ENCODE measurements around the gene SYTL1.

SYTL1 gene

DNA sequence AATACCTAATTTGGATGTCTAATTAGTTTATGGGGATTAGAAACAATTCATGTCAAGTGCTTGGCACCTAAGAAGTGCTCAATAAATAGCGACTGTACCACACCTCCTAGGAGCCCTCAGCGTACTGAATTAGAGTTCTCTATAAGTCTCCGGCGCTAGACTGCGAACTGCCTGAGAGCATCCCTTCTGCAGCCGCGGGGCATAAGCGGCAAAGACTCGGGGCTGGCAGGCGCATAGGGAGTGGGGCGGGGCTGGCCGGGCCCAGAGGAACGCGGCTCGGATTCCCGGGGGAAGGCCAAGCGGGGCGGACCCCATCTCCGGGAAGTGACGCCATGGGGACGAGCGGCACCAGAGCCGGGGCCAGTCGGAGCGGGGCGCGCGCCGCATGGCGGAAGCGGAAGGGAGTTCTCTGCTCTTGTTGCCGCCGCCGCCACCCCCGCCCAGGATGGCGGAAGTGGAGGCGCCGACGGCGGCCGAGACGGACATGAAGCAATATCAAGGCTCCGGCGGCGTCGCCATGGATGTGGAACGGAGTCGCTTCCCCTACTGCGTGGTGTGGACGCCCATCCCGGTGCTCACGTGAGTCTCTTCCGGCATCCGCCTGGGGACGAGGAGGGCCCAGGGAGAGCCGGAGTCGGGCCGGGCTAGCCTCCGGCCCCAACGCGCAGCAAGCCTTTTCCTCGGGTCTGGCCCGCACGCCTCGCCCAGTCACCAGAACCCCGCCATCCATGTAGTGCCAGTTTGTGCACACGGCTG lies 19.8 kb upstream of the SYTL1 start, which contains the start of gene TMEM222:
TMEM222 (plus strand) TSS at position 351 of the 756 bp plus-strand sequence; CDS start at position 386, 35 bp downstream.
- peak; percentile 98 for DNase-seq

DNA sequence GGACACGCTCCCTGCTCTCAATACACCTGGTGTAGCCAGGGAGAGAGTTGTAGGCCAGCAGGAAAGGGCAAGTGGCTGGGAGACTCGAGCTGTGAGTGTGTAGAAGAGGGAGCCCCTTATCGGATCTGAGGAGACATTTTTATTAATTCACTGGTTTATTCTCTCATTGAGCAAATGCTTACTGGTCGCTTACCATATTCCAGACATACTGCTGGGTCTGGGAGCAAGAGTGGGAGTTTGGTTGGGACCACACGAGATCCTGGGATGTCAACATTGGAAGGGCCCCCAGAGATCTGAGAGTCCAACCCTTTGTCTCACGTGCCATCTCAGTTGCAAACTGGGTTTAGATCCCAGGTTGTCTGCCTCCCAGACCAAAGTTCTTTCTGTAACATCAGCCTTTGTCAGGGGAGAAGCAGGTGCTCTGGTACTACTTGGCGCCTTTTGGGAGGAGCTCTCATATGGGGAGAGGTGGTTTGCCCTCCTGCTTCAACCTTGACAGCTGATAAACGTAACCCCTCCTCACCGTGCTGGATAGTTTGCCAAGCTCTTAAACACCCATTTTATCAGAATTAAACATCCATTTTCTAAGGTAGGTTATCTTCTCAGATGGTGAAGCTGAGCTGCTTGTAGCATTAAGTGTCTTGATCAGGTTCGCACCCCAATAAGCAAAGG lies 19.1 kb upstream of the SYTL1 start:
- DNase-seq, result no peak

DNA sequence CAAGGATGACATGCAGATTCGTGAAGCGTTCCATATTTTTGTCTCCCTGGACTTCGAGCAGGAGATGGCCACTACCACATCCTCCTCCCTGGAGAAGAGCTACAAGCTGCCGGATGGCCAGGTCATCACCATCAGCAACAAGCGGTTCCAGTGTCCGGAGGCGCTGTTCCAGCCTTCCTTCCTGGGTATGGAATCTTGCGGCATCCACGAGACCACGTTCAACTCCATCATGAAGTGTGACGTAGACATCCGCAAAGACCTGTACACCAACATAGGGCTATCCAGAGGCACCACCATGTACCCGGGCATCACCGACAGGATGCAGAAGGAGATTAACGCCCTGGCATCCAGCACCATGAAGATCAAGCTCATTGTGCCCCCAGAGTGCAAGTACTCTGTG lies 16.5 kb upstream of the SYTL1 start:
- DNase-seq, result no peak

DNA sequence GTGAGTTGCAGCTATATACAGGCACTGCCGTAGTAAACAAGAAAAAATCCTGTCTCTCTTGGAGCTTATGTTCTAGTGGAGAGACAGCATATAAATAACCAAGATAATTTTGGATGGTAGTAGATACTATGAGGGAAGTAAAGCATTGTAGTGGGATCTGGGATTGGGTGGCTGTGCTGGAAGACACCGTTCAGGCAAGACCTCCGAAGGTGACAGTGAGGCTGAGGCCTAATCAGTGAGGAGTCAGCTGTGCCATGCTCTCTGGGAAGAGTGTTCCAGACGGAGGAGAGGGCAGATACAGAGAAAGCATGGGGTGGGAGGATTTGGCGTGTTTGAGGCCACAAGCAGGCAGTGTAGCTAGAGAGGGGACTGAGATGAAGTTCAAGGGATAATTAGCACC lies 13.9 kb upstream of the SYTL1 start:
- no peak for DNase-seq

DNA sequence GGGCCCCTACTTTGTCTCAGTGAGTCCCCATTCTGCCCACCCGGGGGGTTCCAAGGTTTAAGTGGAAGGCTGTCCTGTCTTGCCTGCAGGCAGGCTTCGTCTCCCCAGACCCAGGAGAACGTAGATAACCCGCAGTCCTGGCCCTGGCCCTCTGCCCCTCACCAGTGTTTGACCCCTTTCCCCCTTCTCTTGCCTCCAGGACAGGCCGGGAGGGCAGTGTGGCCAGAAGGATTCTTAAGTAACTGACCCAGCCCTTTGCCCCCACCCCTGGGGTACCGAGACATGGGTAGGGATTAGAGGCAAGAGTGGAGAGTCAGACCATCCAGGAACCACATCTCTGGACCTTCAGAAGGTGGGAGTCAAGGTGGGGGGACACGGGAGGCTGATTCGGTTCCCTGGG lies 11.0 kb upstream of the SYTL1 start:
- no peak for DNase-seq

DNA sequence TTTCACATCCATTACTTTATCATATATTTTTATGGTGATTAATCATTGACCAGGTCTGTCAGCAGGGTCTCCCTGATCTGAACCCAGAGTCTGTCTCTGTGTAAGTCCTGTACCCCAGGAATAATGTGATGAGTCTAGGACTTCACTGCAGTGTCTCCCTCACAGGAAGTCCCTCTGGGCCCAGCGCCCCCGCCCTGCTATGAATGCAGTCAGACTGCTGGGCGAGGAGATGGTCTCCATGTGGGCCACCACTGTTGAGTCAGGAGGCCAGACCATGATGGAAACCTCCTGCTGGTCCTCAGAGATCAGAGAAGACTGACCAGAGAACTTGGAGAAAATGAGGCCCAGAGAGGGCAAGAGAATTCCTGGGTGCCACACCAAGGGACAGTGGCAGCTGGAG lies 10.4 kb upstream of the SYTL1 start:
- DNase-seq, result no peak

DNA sequence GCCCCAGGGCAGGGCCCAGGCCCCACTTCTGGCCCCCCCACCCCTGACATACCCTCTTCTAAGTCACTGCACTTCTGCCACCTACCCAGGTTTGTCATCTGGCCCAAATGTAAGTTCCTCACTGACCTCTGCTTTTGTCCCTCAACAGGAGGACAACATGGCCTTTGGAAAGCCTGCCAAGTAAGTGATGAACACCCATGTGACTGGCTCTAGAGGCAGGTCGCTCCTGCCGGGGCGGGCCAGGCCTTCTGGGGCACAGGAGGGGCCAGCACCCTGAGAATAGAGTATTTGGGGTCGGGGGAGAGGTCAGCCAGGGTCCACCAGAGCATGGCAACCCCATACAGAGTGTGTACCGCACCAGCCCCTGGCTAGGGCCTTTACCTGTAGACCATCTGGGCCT lies 9.9 kb upstream of the SYTL1 start:
- no peak for DNase-seq

DNA sequence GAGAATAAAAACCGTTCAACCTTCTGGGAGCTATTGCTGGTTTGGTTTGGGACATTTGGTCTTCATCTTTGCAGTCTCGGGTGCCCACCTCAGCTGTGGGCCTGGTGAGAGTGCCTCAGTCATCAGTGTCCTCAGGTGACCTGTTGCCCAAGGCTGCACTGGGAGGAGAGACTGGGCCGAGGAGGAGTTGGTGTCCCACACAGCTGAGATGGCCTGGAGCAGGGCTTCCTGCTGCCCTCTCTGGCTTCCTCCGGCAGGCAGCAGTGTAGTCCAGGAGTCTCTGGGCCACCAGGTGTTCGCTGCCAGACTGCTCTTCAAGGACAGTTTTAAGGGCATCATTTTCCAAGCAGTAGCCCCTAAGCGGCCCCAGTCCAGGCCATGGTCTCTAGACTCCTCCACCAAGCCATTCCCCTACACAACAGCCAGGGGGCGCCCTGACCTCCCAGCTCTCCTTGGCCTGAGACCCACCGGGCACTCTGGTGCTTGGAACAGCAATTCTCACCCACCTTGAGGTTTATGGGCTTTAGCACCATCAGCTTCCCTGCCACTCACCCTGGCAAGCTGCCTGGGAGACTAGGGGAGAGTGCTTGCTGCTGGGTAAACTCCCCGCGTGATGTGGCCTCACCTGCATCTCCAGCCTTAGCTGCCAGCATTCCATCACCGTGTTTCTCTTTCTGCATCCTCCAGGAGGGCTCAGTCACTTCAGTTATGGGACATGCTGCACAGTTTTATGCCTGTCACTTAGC lies 9.1 kb upstream of the SYTL1 start:
- DNase-seq, result peak; percentile 68

DNA sequence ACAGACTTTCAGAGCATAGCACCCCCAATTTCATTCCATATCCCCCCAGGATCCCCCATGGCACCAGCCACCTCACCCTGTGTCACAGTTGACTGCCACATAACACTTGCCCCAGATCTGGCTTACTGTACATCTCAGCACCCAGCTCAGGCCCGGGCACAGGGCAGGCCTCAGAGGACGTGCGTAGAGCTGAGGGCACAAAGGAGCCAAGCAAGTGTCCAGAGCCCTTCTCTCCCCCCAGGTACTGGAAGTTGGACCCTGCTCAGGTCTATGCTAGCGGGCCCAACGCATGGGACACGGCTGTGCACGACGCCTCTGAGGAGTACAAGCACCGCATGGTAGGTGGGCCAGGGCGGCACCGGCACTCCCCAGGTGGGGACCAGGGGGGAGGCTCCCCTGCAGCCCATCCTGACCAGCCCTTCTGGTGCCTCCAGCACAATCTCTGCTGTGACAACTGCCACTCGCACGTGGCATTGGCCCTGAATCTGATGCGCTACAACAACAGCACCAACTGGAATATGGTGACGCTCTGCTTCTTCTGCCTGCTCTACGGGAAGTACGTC lies 8.0 kb upstream of the SYTL1 start:
- DNase-seq, result no peak

DNA sequence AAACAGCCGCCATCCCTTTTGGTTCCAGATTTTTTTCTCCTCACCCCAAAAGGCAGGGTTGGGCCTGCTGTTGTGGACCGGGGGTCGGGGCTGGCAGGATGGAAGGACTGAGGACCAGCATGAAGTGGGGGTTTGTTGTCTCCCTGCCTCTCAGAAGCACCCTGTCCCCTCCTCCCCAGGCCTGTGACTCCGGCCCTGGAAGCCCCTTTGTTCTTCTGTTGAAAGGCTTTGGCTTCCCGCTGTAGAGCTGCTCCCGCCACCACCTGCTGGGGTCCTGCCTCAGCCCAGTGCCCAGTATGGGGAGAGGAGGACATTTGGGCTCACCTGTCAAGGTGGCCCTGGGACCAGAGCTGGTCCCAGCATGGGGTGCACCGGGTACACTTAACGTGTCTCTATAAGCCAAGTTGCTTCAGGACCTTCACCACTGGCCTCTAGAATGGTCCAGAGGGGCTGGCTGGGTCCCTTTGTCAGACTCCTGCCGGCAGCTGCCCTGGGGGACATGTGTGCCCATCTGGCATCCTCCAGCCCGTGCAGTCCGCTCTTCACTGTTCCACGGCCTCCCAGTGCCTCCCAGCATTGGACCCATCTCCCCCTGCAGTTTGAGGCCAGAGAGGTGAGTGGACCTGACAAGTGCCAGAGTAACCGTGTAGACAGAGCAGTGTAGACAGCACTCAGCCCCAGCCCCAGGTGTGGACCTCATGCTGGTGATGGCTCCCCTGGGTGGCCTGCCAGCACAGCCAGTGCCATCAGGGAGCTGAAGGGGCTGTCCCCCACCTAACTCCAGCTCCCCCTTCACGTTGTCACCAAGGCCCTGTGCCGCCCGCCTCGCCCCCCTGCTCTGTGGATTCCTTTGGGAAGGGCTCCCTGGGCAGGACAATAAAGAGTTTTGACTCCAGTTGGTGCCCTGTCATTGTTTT lies 6.1 kb upstream of the SYTL1 start:
- no peak for DNase-seq

DNA sequence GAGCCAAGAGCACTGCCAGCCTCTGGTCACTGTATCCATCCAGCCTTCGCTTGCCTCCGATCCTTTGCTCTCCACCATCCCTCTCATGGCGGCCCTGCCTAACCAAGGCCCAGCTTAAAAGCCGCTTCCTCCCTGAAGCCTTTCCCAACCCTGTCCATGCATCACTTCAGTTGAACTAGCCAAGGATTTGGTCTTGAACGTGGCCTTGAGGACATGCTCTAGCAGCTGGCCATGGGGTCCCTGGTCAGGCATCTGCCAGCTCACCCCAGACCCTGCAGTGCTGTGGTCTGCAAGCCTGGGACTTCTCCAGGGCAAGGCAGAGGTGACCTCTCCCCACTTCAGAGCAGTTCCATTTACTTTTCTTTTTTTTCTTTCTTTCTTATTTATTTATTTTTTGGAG lies 5.1 kb upstream of the SYTL1 start:
- DNase-seq, result no peak

DNA sequence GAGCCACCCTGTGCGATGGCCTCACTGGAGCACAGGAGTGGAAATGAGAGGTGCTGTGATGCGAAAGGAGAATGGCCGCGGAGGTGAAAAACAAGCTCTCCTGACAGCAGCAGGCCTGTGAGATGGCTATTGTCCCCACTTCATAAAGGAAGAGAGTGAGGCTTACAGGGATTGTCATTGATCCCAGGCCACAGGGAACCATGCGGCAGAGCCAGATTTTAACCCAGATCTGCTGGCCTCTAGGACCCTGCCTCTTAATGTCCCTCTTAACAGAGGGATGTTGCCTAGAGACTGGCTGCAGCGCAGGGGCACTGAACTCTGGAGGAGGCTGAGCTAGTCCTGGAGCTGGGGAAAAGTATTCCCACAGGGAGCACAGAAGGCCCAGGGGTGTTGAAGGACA lies 3.1 kb upstream of the SYTL1 start:
- no peak for DNase-seq

DNA sequence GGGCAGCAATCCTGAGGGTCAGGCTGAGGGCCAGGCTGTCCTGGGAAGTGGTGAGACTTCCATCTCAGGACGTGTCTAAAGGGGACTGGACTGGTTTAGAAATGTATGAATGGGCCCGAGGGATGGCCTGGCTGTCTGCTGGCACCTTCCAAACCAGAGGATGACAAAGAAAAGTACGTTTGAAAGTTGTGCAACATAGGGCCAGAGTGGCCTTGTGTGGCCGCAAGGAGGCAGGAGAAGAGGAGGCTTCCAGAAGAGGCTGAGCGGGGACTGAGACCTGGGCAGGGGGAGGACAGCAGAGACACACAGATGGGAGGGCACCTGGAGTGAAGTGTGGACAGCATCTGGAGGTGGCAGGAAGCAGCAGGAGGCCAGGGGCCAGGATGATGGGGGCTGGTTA lies 2.6 kb upstream of the SYTL1 start:
- DNase-seq, result no peak

DNA sequence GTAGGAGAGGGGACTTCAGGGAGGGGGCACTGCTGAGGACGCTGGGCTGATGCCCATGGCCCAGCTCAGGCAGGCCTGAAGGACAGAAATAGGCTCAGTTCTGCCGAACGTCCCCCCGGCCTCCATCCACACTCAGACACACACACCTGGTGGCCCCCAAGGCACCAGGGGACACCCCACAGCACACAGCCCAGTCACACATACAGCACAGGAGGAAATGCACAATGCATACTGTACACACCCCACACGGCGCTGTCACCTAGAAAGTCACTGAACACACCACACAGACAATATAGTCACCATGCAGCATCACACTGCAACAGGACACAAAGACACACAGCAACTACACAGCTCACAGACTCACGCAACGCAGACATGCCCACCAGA lies 562 bp downstream of the SYTL1 start:
- no peak for DNase-seq

DNA sequence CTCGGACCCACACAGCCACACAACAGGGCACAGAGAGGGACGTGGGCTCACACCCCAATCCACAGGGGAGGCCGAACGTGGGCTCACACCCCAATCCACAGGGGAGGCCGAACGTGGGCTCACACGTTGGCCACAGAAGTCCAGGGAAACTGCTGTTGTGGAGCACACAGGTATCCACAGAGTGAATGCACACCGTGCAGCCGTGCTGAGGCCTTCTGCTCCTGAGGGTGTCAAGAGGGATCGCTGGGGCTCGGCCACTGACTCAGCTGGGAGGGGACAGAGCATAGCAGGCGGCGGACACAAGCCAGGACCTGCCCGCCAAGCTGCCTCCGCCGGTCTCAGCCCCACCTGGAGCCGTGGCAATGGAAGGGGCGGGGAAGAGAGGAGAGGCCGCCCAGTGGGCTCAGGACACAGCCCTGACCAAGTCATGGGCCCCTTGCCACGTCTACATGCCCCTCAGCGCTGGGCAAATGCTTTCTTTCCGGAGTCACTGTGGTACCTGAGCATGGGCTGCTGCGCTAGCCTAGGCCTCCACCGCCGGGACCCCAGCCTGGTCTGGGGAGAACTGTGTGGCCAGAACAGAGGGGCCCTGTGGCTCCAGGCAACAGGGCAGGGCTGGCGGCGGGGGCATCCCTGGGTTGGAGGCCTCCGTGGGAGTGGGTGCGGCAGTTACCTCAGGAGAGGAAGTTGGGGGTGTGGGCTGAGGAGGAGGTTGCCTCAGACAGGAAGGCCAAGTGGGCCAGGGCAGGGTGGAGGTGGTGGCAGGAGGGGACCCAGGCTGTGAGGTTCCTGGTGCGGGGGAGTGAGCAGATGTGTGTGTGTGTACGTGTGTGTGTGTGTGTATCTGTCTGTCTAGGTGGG lies 1.2 kb downstream of the SYTL1 start:
- DNase-seq, result no peak

DNA sequence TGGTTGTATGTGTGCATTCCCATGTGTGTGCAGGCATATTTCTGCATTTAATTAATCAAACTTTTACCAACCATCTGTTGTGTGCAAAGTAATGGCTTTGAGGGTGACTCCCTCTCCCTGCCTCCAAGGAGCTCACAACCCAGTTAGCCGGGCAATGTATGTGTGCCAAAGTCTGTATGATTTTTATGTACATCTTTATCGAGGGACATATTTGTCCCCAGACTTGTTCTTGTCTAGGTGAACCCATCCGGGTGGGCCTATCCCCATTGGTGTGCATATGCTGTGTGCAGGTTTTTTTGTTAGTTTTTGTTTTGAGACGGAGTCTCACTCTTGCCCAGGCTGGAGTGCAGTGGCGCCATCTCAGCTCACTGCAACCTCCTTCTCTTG lies 1.8 kb downstream of the SYTL1 start:
- DNase-seq, result no peak

DNA sequence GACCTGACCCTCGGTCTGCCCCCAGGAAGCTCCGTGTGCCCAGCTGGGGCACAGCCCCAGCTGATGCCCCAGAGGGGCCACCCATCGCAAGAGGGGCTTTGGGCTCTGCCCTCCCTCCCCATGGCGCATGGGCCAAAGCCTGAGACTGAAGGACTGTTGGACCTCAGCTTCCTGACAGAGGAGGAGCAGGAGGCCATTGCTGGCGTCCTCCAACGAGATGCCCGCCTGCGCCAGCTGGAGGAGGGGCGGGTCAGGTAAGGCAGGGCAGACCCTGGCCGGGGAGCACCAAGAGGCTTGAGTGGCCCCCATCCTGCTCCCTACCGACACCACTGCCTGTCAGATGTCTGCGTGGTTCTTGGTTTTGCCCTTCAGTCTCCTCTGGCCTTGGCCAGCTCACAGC lies 3.5 kb downstream of the SYTL1 start:
- no peak for DNase-seq

DNA sequence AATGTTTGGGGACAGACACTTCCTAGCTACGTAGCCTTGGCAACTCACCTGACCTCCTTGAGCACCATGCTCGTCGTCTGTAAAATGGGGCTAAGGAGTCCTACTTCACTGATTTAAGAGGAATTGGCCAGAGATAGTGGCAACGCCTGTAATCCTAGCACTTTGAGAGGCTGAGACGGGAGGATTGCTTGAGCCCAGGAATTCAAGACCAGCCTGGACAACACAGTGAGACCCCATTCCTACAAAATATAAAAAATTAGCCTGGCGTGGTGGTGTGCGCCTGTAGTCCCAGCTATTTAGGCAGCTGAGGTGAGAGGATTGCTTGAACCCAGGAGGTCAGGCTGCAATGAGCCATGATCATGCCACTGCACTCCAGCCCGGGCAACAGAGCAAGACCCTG lies 4.5 kb downstream of the SYTL1 start:
- no peak for DNase-seq

DNA sequence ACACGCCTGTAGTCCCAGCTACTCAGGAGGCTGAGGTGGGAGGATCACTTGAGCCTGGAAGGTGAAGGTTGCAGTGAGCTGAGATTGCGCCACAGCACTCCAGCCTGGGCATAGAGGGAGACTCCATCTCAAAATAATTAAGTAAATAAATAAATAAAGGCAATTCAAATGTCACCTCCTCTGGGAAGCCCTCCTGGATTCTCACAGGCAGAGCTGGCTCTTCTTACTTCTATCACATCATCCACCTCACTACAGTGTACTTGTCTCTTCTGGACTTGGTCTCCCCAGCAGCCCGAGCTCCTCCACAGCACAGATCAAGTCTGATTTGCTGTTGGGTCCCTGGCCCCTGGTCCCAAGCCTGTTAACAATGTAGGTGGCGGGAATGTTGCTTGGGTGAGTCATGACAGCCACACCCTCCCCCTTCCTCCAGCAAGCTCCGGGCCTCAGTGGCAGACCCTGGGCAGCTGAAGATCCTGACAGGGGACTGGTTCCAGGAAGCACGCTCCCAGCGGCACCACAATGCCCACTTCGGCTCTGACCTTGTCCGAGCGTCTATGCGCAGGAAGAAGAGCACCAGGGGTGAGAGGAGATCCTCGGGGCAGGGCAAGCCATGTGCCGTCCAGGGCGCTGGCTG lies 5.3 kb downstream of the SYTL1 start:
- DNase-seq, result no peak

DNA sequence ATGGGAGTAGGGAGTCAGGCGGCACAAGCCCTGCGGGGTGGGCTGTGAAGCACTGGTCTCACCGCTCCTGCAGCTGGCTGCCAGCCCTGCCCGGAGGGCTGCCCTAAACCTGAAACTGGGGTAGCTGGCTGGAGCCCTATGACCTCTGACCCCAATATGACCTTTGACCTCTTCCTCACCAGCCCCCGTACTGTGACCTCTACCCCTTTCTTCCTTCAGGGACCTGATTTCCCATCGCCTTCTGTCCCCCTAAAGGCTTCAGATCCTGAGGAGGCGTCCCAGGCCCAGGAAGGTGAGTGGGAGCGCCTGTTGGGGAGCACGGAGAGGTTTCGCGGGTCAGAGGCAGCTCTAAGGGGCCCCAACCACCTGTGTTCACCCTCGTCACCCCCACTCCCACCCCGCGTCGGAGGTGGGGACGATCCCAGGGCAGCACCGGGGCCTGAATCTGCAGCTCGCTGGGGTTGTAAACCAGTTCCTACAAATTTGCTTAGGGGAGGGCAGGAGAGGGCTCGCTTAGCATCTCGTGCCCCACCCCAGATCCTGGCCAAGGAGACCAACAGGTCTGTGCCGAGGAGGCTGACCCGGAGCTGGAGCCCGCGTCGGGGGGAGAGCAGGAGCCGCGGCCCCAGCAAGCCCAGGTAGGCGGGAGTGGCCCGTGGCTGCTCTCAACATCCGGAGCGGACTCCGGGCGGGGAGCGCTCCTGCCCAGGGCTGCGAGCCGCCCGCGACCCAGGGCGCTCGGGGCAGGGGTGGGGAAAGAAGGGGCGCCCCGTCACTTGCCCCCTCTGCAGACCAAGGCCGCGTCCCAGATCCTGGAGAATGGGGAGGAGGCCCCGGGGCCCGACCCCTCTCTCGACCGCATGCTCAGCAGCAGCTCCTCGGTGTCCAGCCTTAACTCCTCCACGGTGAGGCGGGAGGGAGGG lies 7.3 kb downstream of the SYTL1 start:
- DNase-seq, result peak; percentile 71

Measured in eye (tissue), 1 donor.